Measurements from ENCODE around the gene TENM4. TPM values are rescaled to one million over a fixed set of nuclear protein-coding genes. Genes with fewer than 3 reads are reported as not detected.

Gene TENM4
- not detected in 2 replicates for total RNA-seq

GRCh38 chr11:79440571-79441460 is at the start of gene TENM4:
TENM4 (minus strand) TSS chr11:79441030; CDS start chr11:79069944, 371,086 bp downstream.

Measured in mammary microvascular endothelial cell (primary cell).